OCI-LY1 (cell line): ENCODE measurements around the gene MS4A10.

ENCODE experiments used
- CTCF ChIP-seq: fragments of 200-600 bp; sonication (generic), shearing (Covaris generic); IDR thresholded peaks from 2 replicates; pipeline ENCODE4 v1.5.1; 2017; ENCODE audit warnings: mild to moderate bottlenecking, antibody characterized with exemption, low read length, moderate library complexity, mixed read lengths
- EZH2 ChIP-seq: fragments of 200-600 bp; sonication (generic), shearing (Covaris generic); IDR thresholded peaks from 2 replicates; pipeline ENCODE4 v1.8.0; 2017; ENCODE audit warnings: borderline replicate concordance, mixed run types, mild to moderate bottlenecking, antibody characterized with exemption, low read length, moderate library complexity, mixed read lengths

- TF ChIP-seq CTCF (no peak), EZH2 (no peak)
Measured at GRCh38 chr11:60750911-60751310, 34.2 kb upstream of the MS4A10 start.
